Smooth muscle cell (in vitro differentiated cells): ENCODE data around the gene OR5K1. TPM values are rescaled to one million over a fixed set of nuclear protein-coding genes. Genes with fewer than 3 reads are reported as not detected.
A peak's percentile ranks its signal among the peaks of the same experiment; 100 is the strongest.

Experiments used
- DNase-seq: peaks from one replicate; lab custom pipeline; 2025; ENCODE audit not compliant: unreplicated experiment; lab: John Stamatoyannopoulos, UW
- H2AFZ ChIP-seq: fragments of 200-600 bp; sonication (generic); 2 replicates; pipeline ENCODE4 v1.6.0; 2016; ENCODE audit warnings: antibody characterized with exemption, low read depth, mild to moderate bottlenecking
- H3F3A ChIP-seq: fragments of 200-600 bp; sonication (generic); 2 replicates; pipeline ENCODE4 v1.6.0; 2017; ENCODE audit warnings: antibody characterized with exemption, low read depth
- H3K27ac ChIP-seq: fragments of 200-600 bp; sonication (generic); 2 replicates; pipeline ENCODE4 v1.5.1; 2016; ENCODE audit warnings: low read depth, mild to moderate bottlenecking
- H3K27me3 ChIP-seq: fragments of 200-600 bp; sonication (generic); 2 replicates; pipeline ENCODE4 v1.6.1; 2016; ENCODE audit warnings: low read depth, mild to moderate bottlenecking
- H3K36me3 ChIP-seq: fragments of 200-600 bp; sonication (generic); 2 replicates; pipeline ENCODE4 v1.5.1; 2016; ENCODE audit warnings: low read depth
- H3K4me1 ChIP-seq: fragments of 200-600 bp; sonication (generic); 2 replicates; pipeline ENCODE4 v1.5.1; 2016; ENCODE audit warnings: low read depth
- H3K4me2 ChIP-seq: fragments of 200-600 bp; sonication (generic); 2 replicates; pipeline ENCODE4 v1.6.0; 2016; ENCODE audit warnings: mild to moderate bottlenecking
- H3K4me3 ChIP-seq: fragments of 200-600 bp; sonication (generic); 2 replicates; pipeline ENCODE4 v1.5.1; 2016; ENCODE audit warnings: mild to moderate bottlenecking
- H3K79me2 ChIP-seq: fragments of 200-600 bp; sonication (generic); 2 replicates; pipeline ENCODE4 v1.6.0; 2016; ENCODE audit warnings: low read depth, mild to moderate bottlenecking
- H3K9ac ChIP-seq: fragments of 200-600 bp; sonication (generic); 2 replicates; pipeline ENCODE4 v1.6.0; 2016; ENCODE audit warnings: low read depth
- H3K9me3 ChIP-seq: fragments of 200-600 bp; sonication (generic); replicated peaks from 2 replicates; pipeline ENCODE4 v1.5.1; 2016; ENCODE audit warnings: low read depth
- H4K20me1 ChIP-seq: fragments of 200-600 bp; sonication (generic); 2 replicates; pipeline ENCODE4 v1.6.0; 2016; ENCODE audit warnings: low read depth
- WGBS: methylation state at CpG from one replicate; pipeline ENCODE4 v1.1.7; 2016; ENCODE audit warnings: low lambda C conversion rate; 5-methylcytosine and 5-hydroxymethylcytosine counted together
- polyA plus RNA-seq: library from polyadenylated mRNA; unstranded; fragments of >200 nt; fragmentation: Nextera tagmentation; extraction: Ambion mirVana; gene quantifications from 2 replicates; pipeline ENCODE4 v1.2.1, GENCODE V29; 2016
- total RNA-seq: library from RNA; depleted of rRNA; stranded (reverse); fragments of >200 nt; gene quantifications from 2 replicates; pipeline ENCODE4 v1.2.3, GENCODE V29; 2014
- TF ChIP-seq, protein P1 (sequence below): fragments of 200-600 bp; sonication (generic); IDR thresholded peaks from 2 replicates; pipeline ENCODE4 v1.5.1; 2017; ENCODE audit warnings: borderline replicate concordance, mild to moderate bottlenecking, antibody characterized with exemption; ENCODE audit not compliant: insufficient read depth, poor library complexity, severe bottlenecking

OR5K1 gene
- total and polyA plus RNA-seq, 2 experiments from 2014 or later, result not detected

DNA sequence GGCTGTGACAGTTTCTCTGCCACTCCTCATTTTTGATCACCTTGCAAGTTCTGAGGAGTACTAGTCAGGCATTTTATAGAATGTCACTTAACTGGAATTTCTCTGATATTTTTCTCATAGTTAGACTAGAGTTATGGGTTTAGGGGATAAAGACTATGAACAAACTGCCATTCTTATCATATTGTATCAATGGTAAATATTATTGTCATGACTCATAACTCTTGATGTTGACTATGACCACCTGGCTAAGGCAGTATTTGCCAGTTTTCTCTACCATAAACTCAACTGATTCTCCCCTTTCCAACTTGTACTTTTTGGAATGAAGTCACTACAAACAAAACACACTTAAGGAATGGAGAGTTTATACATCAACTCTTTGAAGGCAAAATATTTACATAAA lies 22.7 kb upstream of the OR5K1 start:
- Histone ChIP-seq H3K4me1 (no peaks in the 10 kb centered on the region), H3K36me3 (no peaks in the 10 kb centered on the region), H3K9me3 (no peaks in the 10 kb centered on the region), H3K4me2 (no peak overlapping the region), H4K20me1 (no peaks in the 10 kb centered on the region), H3K4me3 (no peak overlapping the region), H3F3A (no peaks in the 10 kb centered on the region), H2AFZ (no peak overlapping the region), H3K27me3 (no peaks in the 10 kb centered on the region), H3K79me2 (no peaks in the 10 kb centered on the region), H3K9ac (no peak overlapping the region), H3K27ac (no peak overlapping the region)
- TF ChIP-seq, protein P1, sequence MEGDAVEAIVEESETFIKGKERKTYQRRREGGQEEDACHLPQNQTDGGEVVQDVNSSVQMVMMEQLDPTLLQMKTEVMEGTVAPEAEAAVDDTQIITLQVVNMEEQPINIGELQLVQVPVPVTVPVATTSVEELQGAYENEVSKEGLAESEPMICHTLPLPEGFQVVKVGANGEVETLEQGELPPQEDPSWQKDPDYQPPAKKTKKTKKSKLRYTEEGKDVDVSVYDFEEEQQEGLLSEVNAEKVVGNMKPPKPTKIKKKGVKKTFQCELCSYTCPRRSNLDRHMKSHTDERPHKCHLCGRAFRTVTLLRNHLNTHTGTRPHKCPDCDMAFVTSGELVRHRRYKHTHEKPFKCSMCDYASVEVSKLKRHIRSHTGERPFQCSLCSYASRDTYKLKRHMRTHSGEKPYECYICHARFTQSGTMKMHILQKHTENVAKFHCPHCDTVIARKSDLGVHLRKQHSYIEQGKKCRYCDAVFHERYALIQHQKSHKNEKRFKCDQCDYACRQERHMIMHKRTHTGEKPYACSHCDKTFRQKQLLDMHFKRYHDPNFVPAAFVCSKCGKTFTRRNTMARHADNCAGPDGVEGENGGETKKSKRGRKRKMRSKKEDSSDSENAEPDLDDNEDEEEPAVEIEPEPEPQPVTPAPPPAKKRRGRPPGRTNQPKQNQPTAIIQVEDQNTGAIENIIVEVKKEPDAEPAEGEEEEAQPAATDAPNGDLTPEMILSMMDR, result no peak
- no peak for DNase-seq

- Histone ChIP-seq H3K4me3 (no peak overlapping the region), H3K27me3 (no peaks in the 10 kb centered on the region), H3F3A (no peaks in the 10 kb centered on the region), H4K20me1 (no peaks in the 10 kb centered on the region), H3K36me3 (no peaks in the 10 kb centered on the region), H2AFZ (peak overlapping the region; percentile 59), H3K9me3 (no peaks in the 10 kb centered on the region), H3K9ac (no peak overlapping the region), H3K4me2 (no peak overlapping the region), H3K79me2 (no peaks in the 10 kb centered on the region), H3K4me1 (no peaks in the 10 kb centered on the region), H3K27ac (peak overlapping the region; percentile 65)
- TF ChIP-seq, protein P1, result no peak
- 81% methylated on average over 5 of the region's 5 CpGs for WGBS
- DNase-seq, result no peak
Measured at GRCh38 chr3:98445949-98446406, 17.0 kb upstream of the OR5K1 start.

- 89% methylated on average over 7 of the region's 7 CpGs for WGBS
- Histone ChIP-seq H3K79me2 (no peaks in the 10 kb centered on the region), H3K9ac (no peak overlapping the region), H3K4me3 (no peak overlapping the region), H4K20me1 (no peaks in the 10 kb centered on the region), H3F3A (no peaks in the 10 kb centered on the region), H3K9me3 (no peaks in the 10 kb centered on the region), H3K27me3 (no peaks in the 10 kb centered on the region), H3K4me1 (no peaks in the 10 kb centered on the region), H3K4me2 (no peak overlapping the region), H3K27ac (no peak overlapping the region), H2AFZ (no peak overlapping the region), H3K36me3 (no peaks in the 10 kb centered on the region)
- TF ChIP-seq, protein P1, result no peak
- no peak for DNase-seq
Measured at GRCh38 chr3:98449606-98450193, 13.3 kb upstream of the OR5K1 start.

- no peak for DNase-seq
- WGBS, result 78% methylated on average over 4 of the region's 4 CpGs
Measured at GRCh38 chr3:98450372-98450771, 12.6 kb upstream of the OR5K1 start.

More at GRCh38 chr3:98450372-98450771, 12.6 kb upstream of the OR5K1 start:
- Histone ChIP-seq H3K4me3 (no peak overlapping the region), H3K9ac (no peak overlapping the region), H3K36me3 (no peaks in the 10 kb centered on the region), H3K79me2 (no peaks in the 10 kb centered on the region), H4K20me1 (no peaks in the 10 kb centered on the region), H3K4me2 (no peak overlapping the region), H3K27ac (no peak overlapping the region), H3K9me3 (no peaks in the 10 kb centered on the region), H3F3A (no peaks in the 10 kb centered on the region), H3K27me3 (no peaks in the 10 kb centered on the region), H3K4me1 (no peaks in the 10 kb centered on the region), H2AFZ (no peak overlapping the region)
- TF ChIP-seq, protein P1, result no peak
